IgD-negative memory B cell (primary cell): Measurements from ENCODE around the gene SSBP2. TPM values are rescaled to one million over a fixed set of nuclear protein-coding genes. Genes with fewer than 3 reads are reported as not detected.
"Not testable (repeated sequence)": the region's sequence is repeated elsewhere in the genome, so short reads cannot be mapped to it uniquely, and the experiment has no call there.

Source experiments
- H3K27ac Mint-ChIP-seq, 3 donors: one replicate each; pipeline ENCODE4 v1.8.0; 2020 to 2022; ENCODE audit warnings: mild to moderate bottlenecking in 3 of 3, mixed read lengths in 3 of 3, moderate library complexity in 1 of 3
- H3K27me3 Mint-ChIP-seq: one replicate; pipeline ENCODE4 v1.8.0; 2021; ENCODE audit warnings: mixed read lengths
- H3K36me3 Mint-ChIP-seq: one replicate; pipeline ENCODE4 v1.8.0; 2020; ENCODE audit warnings: mild to moderate bottlenecking, mixed read lengths
- H3K4me1 Mint-ChIP-seq, 3 donors: one replicate each; pipeline ENCODE4 v1.8.0; 2020 to 2022; ENCODE audit warnings: mixed read lengths in 3 of 3, mild to moderate bottlenecking in 1 of 3
- H3K4me3 Mint-ChIP-seq, 4 donors: one replicate each; pipeline ENCODE4 v1.8.0; 2020 to 2022; ENCODE audit warnings: mild to moderate bottlenecking in 4 of 4, mixed read lengths in 4 of 4, moderate library complexity in 3 of 4
- H3K9me3 Mint-ChIP-seq, 3 donors: one replicate each; pipeline ENCODE4 v1.8.0; 2020 to 2021; ENCODE audit warnings: mixed read lengths in 3 of 3, mild to moderate bottlenecking in 1 of 3
- polyA plus RNA-seq: library from polyadenylated mRNA; unstranded; fragments of 300-500 nt; fragmentation: Illumina TruSeq; gene quantifications from one replicate; pipeline ENCODE4 v1.2.3, GENCODE V29; 2021

The SSBP2 gene
- polyA plus RNA-seq, 1 donor from 2014 or later, result 35.8 TPM

DNA sequence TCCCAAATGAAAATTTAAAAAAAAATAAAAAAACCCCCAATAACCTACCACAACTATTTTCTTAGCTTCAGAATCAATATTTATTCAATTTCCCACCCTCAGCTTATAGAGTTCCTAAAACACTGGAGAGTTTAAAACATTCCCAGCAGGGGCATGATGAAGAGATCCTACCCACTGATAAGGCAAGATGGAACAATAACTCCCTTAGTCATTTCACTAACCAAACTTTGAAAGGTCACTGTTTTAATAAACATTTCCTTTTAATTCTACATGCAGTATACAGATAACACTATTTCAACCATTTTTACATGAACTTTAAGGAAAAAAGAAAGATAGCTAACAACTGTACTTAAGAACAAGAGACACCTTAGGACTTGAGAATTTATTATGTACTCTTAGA is 322.0 kb downstream of the SSBP2 start:
- Mint-ChIP-seq H3K27me3 (no peaks in the 10 kb centered on the region), H3K4me1 (peaks cover 2 to 5% (median 3%) of the 10 kb centered on the region in 3 donors), H3K9me3 (no peaks in the 10 kb centered on the region), H3K27ac (no peak overlapping the region), H3K36me3 (peaks cover under 1% of the 10 kb centered on the region), H3K4me3 (no peak overlapping the region)

- peaks cover 2 to 5% (median 3%) of the 10 kb centered on the region in 3 donors for H3K4me1 Mint-ChIP-seq
- no peak overlapping the region for H3K27ac Mint-ChIP-seq
- H3K27me3 Mint-ChIP-seq, result no peaks in the 10 kb centered on the region
Observed at GRCh38 chr5:81428446-81428845, 322.5 kb downstream of the SSBP2 start.

DNA sequence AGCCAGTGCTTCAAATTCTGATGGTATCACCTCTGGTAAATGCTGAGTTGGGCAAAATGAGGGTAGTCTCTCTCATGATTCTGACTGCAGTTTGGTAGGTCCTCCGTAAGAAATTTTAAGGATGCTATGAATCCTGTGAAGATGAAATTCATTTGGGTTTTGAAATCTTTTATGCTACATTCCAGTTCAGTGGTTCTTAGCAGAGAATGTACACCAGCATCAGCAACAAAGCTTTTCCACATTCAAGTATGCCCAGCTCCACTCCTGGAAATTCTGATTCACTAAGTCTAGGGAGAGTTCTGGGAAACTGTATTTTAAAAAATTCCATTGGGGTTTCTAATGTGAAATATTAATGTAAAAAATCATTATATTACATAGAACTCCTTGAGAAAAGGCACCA is 323.3 kb downstream of the SSBP2 start:
- Mint-ChIP-seq H3K4me3 (no peak overlapping the region), H3K4me1 (peaks cover 2 to 5% (median 3%) of the 10 kb centered on the region in 3 donors), H3K36me3 (peaks cover 2% of the 10 kb centered on the region), H3K9me3 (no peaks in the 10 kb centered on the region), H3K27ac (no peak overlapping the region), H3K27me3 (no peaks in the 10 kb centered on the region)

More at GRCh38 chr5:81428446-81428845, 322.5 kb downstream of the SSBP2 start:
- no peaks in the 10 kb centered on the region for H3K9me3 Mint-ChIP-seq
- H3K36me3 Mint-ChIP-seq, result peaks cover 2% of the 10 kb centered on the region
- H3K4me3 Mint-ChIP-seq, result no peak overlapping the region

- H3K27ac Mint-ChIP-seq, result no peak overlapping the region
- no peak overlapping the region for H3K4me3 Mint-ChIP-seq
- peaks cover 2 to 5% (median 3%) of the 10 kb centered on the region in 3 donors for H3K4me1 Mint-ChIP-seq
- H3K27me3 Mint-ChIP-seq, result no peaks in the 10 kb centered on the region
- H3K36me3 Mint-ChIP-seq, result peaks cover 2% of the 10 kb centered on the region
- H3K9me3 Mint-ChIP-seq, result no peaks in the 10 kb centered on the region
Observed at GRCh38 chr5:81426359-81427030, 324.4 kb downstream of the SSBP2 start.

GRCh38 chr5:81425569-81425968 is 325.3 kb downstream of the SSBP2 start:
- H3K4me3 Mint-ChIP-seq, result no peak overlapping the region
- H3K27me3 Mint-ChIP-seq, result no peaks in the 10 kb centered on the region
- no peaks in the 10 kb centered on the region for H3K9me3 Mint-ChIP-seq
- peaks cover 2% of the 10 kb centered on the region for H3K36me3 Mint-ChIP-seq
- H3K27ac Mint-ChIP-seq, result peak overlapping the region in 1 of 3 donors; percentile 34
- H3K4me1 Mint-ChIP-seq, result peaks cover 2 to 5% (median 3%) of the 10 kb centered on the region in 3 donors

DNA sequence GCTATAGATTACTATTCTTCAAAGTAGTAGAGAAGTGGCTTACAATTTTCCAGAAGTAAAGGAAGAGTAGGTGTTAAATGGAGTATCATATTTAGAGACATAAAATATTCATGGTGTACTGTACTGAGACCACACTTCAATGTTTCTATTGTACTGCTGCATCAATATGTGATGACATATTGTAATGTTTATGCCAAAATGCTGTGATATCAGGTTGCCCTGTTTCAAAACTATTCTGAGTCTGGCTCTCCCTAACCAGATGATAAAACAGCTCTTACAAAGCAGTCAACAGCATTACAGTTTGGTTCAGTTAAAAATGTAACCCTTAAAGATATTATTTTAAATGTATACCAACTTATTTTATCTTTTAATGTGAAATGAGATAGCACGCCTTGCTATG is 326.2 kb downstream of the SSBP2 start:
- Mint-ChIP-seq H3K36me3 (peaks cover 2% of the 10 kb centered on the region), H3K27me3 (no peaks in the 10 kb centered on the region)

DNA sequence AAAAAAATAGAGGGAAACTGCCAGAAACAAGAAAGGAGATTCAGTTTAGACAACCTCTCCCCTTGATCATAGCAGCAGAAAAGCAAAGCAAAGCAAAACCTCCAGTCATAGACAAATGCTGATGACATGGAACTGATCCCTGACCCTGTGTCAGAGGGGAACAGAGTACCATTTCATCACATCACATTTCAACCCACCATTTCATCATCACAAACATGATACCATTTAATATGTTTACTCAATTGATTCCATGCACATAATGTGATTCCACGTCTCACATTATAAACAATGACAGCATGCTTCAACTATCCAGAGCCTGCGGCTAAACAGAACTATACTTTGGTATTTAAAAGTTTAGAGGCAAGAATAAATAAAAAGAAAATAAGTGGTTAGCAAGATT is 328.2 kb downstream of the SSBP2 start:
- H3K36me3 Mint-ChIP-seq, result peaks cover 2% of the 10 kb centered on the region
- H3K9me3 Mint-ChIP-seq, result no peaks in the 10 kb centered on the region
- no peaks in the 10 kb centered on the region for H3K27me3 Mint-ChIP-seq
- H3K4me1 Mint-ChIP-seq, result peaks cover 2 to 5% (median 3%) of the 10 kb centered on the region in 3 donors
- H3K27ac Mint-ChIP-seq, result no peak overlapping the region
- H3K4me3 Mint-ChIP-seq, result no peak overlapping the region

More for the DNA sequence above, 326.2 kb downstream of the SSBP2 start:
- no peak overlapping the region for H3K4me3 Mint-ChIP-seq
- H3K27ac Mint-ChIP-seq, result no peak overlapping the region
- peaks cover 2 to 5% (median 3%) of the 10 kb centered on the region in 3 donors for H3K4me1 Mint-ChIP-seq
- no peaks in the 10 kb centered on the region for H3K9me3 Mint-ChIP-seq

- Mint-ChIP-seq H3K4me1 (no peaks in the 10 kb centered on the region), H3K27me3 (no peaks in the 10 kb centered on the region), H3K27ac (no peak overlapping the region), H3K4me3 (no peak overlapping the region), H3K36me3 (peaks cover 2% of the 10 kb centered on the region), H3K9me3 (no peaks in the 10 kb centered on the region)
Observed at GRCh38 chr5:81420039-81420667, 330.7 kb downstream of the SSBP2 start.

- H3K27me3 Mint-ChIP-seq, result no peaks in the 10 kb centered on the region
- H3K36me3 Mint-ChIP-seq, result peaks cover 5% of the 10 kb centered on the region
- H3K4me1 Mint-ChIP-seq, result no peaks in the 10 kb centered on the region
- H3K27ac Mint-ChIP-seq, result no peak overlapping the region
- no peaks in the 10 kb centered on the region for H3K9me3 Mint-ChIP-seq
- no peak overlapping the region for H3K4me3 Mint-ChIP-seq
Observed at GRCh38 chr5:81418606-81419005, 332.3 kb downstream of the SSBP2 start.

- Mint-ChIP-seq H3K4me1 (no peaks in the 10 kb centered on the region), H3K4me3 (no peak overlapping the region), H3K36me3 (peaks cover 5% of the 10 kb centered on the region), H3K27me3 (no peaks in the 10 kb centered on the region), H3K9me3 (no peaks in the 10 kb centered on the region), H3K27ac (no peak overlapping the region)
Observed at GRCh38 chr5:81417052-81417451, 333.8 kb downstream of the SSBP2 start.

DNA sequence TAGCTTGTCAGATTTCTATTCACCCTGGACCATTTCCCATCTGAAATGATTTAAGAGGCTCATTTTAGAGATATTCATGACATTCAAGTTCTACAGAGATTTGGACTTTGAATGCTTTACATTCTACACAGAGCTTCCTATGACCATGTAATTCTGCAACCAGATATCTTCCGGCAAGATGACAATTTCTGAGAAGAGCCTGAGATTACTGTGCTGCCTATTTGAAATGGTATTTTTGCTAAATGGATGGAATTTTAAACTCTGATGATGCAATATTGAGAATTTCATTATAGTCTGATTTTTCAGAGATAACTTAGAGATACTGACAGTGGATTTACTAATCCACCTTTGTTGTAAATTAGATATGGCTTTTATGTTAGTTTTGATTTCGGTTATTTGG is 341.0 kb downstream of the SSBP2 start:
- Mint-ChIP-seq H3K9me3 (no peaks in the 10 kb centered on the region), H3K4me1 (no peaks in the 10 kb centered on the region), H3K4me3 (no peak overlapping the region), H3K27ac (no peak overlapping the region), H3K27me3 (no peaks in the 10 kb centered on the region), H3K36me3 (peaks cover 8% of the 10 kb centered on the region)

GRCh38 chr5:81409361-81409760 is 341.5 kb downstream of the SSBP2 start:
- Mint-ChIP-seq H3K4me1 (no peaks in the 10 kb centered on the region), H3K9me3 (no peaks in the 10 kb centered on the region), H3K27me3 (no peaks in the 10 kb centered on the region), H3K4me3 (no peak overlapping the region), H3K36me3 (peaks cover 5% of the 10 kb centered on the region), H3K27ac (no peak overlapping the region)

- Mint-ChIP-seq H3K4me1 (no peaks in the 10 kb centered on the region), H3K27ac (no peak overlapping the region), H3K27me3 (peaks cover 1% of the 10 kb centered on the region), H3K4me3 (no peak overlapping the region), H3K9me3 (no peaks in the 10 kb centered on the region), H3K36me3 (peaks cover 5% of the 10 kb centered on the region)
Observed at GRCh38 chr5:81408496-81408895, 342.4 kb downstream of the SSBP2 start.

DNA sequence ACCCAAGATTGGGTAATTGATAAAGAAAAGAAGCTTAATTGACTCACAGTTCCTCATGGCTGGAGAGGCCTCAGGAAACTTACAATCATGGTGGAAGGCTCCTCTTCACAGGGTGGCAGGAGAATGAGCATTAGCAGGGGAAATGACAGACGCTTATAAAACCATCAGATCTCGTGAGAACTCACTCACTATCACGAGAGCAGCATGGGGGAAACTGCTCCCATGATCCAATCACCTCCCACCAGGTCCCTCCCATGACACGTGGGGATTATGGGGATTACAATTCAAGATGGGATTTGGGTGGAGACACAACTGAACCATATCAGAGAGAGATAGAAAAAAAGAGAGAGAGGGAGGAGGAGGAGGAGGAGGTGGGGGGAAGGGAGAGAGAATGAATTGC is 343.1 kb downstream of the SSBP2 start:
- H3K27me3 Mint-ChIP-seq, H3K36me3 Mint-ChIP-seq, H3K4me1 Mint-ChIP-seq, H3K27ac Mint-ChIP-seq, H3K9me3 Mint-ChIP-seq: not testable (repeated sequence)
- peak overlapping the region in 1 of 4 donors; percentile 54 for H3K4me3 Mint-ChIP-seq

- Mint-ChIP-seq H3K4me3 (no peak overlapping the region), H3K27ac (no peak overlapping the region), H3K27me3 (peaks cover 1% of the 10 kb centered on the region), H3K4me1 (peaks cover 0 to 1% (median 0%) of the 10 kb centered on the region in 3 donors), H3K36me3 (peaks cover 5% of the 10 kb centered on the region), H3K9me3 (peaks cover 0 to 4% (median 0%) of the 10 kb centered on the region in 3 donors)
Observed at GRCh38 chr5:81405126-81405891, 345.6 kb downstream of the SSBP2 start.
